Mesenchymal stem cell (in vitro differentiated cells and primary cell): ENCODE results near the gene MYG1.

ENCODE experiments used
- DNase-seq: peaks from one replicate; pipeline ENCODE4 v3.0.0-alpha.2; 2013
- H2AFZ ChIP-seq: one replicate; pipeline ENCODE4 v1.6.1; 2013; ENCODE audit warnings: low read depth, mild to moderate bottlenecking, control low read depth, inconsistent platforms, low read length, moderate library complexity
- H2AK5ac ChIP-seq: 2 replicates; pipeline ENCODE4 v1.6.1; 2013; ENCODE audit warnings: low read length, moderate library complexity, mild to moderate bottlenecking, inconsistent platforms; ENCODE audit not compliant: severe bottlenecking
- H2BK120ac ChIP-seq: one replicate; pipeline ENCODE4 v1.6.1; 2013; ENCODE audit warnings: low read depth, mild to moderate bottlenecking, inconsistent platforms, low read length, moderate library complexity
- H2BK12ac ChIP-seq, 2 experiments: one replicate each; pipeline ENCODE4 v1.6.1; 2013; ENCODE audit warnings: inconsistent platforms in 2 of 2, low read length in 2 of 2, mild to moderate bottlenecking in 2 of 2, moderate library complexity in 2 of 2, control low read depth in 1 of 2
- H2BK15ac ChIP-seq: one replicate; pipeline ENCODE4 v1.6.1; 2013; ENCODE audit warnings: mild to moderate bottlenecking, low read depth, inconsistent platforms; ENCODE audit not compliant: poor library complexity, severe bottlenecking
- H2BK5ac ChIP-seq: 2 replicates; pipeline ENCODE4 v1.6.1; 2013; ENCODE audit warnings: low read depth, mild to moderate bottlenecking, low read length, control low read depth, inconsistent platforms; ENCODE audit not compliant: poor library complexity, severe bottlenecking
- H3K14ac ChIP-seq, 2 experiments: one replicate each; pipeline ENCODE4 v1.6.1; 2013; ENCODE audit warnings: inconsistent platforms in 2 of 2, low read length in 2 of 2, control low read depth in 1 of 2, mild to moderate bottlenecking in 1 of 2, moderate library complexity in 1 of 2
- H3K18ac ChIP-seq, 2 experiments: one replicate each; pipeline ENCODE4 v1.6.1; 2013; ENCODE audit warnings: inconsistent platforms in 2 of 2, low read length in 2 of 2, control low read depth in 1 of 2, low read depth in 1 of 2, mild to moderate bottlenecking in 1 of 2
- H3K23ac ChIP-seq, 2 experiments: one replicate each; pipeline ENCODE4 v1.6.1; 2013; ENCODE audit warnings: inconsistent platforms in 2 of 2, low read length in 2 of 2, mild to moderate bottlenecking in 2 of 2, moderate library complexity in 2 of 2, control low read depth in 1 of 2
- H3K27ac ChIP-seq: 2 replicates; pipeline ENCODE4 v1.5.1; 2013; ENCODE audit warnings: mild to moderate bottlenecking, moderate library complexity, low read length, control low read depth, inconsistent platforms; ENCODE audit not compliant: poor library complexity, severe bottlenecking
- H3K27me3 ChIP-seq, 2 experiments: 2 replicates each; pipeline versions ENCODE4 v1.6.1 to v1.7.0; 2013; ENCODE audit warnings: low read length in 2 of 2, mild to moderate bottlenecking in 2 of 2, moderate library complexity in 2 of 2, control low read depth in 1 of 2, inconsistent platforms in 1 of 2; ENCODE audit not compliant: control insufficient read depth in 1 of 2, insufficient read depth in 1 of 2
- H3K36me3 ChIP-seq, 2 experiments: 2 replicates each; pipeline versions ENCODE4 v1.6.1 to v1.7.0; 2013; ENCODE audit warnings: low read length in 2 of 2, control low read depth in 1 of 2, inconsistent platforms in 1 of 2, low read depth in 1 of 2, mild to moderate bottlenecking in 1 of 2; ENCODE audit not compliant: insufficient read depth in 2 of 2, control insufficient read depth in 1 of 2
- H3K4ac ChIP-seq, 2 experiments: one replicate each; pipeline ENCODE4 v1.6.1; 2013; ENCODE audit warnings: inconsistent platforms in 2 of 2, low read length in 2 of 2, mild to moderate bottlenecking in 2 of 2, moderate library complexity in 2 of 2, control low read depth in 1 of 2, low read depth in 1 of 2
- H3K4me1 ChIP-seq: 2 replicates; pipeline ENCODE4 v1.6.1; 2013; ENCODE audit warnings: low read depth, low read length, control low read depth; ENCODE audit not compliant: control insufficient read depth, insufficient read depth
- H3K4me2 ChIP-seq: 2 replicates; pipeline ENCODE4 v1.6.1; 2013; ENCODE audit warnings: low read length, mild to moderate bottlenecking, inconsistent platforms; ENCODE audit not compliant: poor library complexity, severe bottlenecking
- H3K4me3 ChIP-seq, 2 experiments: 2 replicates each; pipeline versions ENCODE4 v1.5.1 to v1.7.0; 2013; ENCODE audit warnings: low read length in 2 of 2, mild to moderate bottlenecking in 2 of 2, control low read depth in 1 of 2, low read depth in 1 of 2; ENCODE audit not compliant: insufficient read depth in 1 of 2
- H3K79me1 ChIP-seq: replicated peaks from 2 replicates; pipeline ENCODE4 v1.6.1; 2013; ENCODE audit warnings: mild to moderate bottlenecking, control low read depth, low read length, inconsistent platforms; ENCODE audit not compliant: poor library complexity, severe bottlenecking
- H3K9ac ChIP-seq: 2 replicates; pipeline ENCODE4 v1.7.0; 2013; ENCODE audit warnings: mild to moderate bottlenecking, low read length, moderate library complexity
- H3K9me3 ChIP-seq: 2 replicates; pipeline ENCODE4 v1.7.0; 2013; ENCODE audit warnings: mild to moderate bottlenecking, low read length; ENCODE audit not compliant: control insufficient read depth
- H4K8ac ChIP-seq: one replicate; pipeline ENCODE4 v1.6.1; 2013; ENCODE audit warnings: inconsistent platforms, mild to moderate bottlenecking, low read length, moderate library complexity
- H4K91ac ChIP-seq: one replicate; pipeline ENCODE4 v1.6.1; 2013; ENCODE audit warnings: mild to moderate bottlenecking, low read length, inconsistent platforms
- WGBS: methylation state at CpG from one replicate; pipeline ENCODE4 v1.1.7; 2013; ENCODE audit warnings: mixed read lengths; 5-methylcytosine and 5-hydroxymethylcytosine counted together

Gene MYG1

DNA sequence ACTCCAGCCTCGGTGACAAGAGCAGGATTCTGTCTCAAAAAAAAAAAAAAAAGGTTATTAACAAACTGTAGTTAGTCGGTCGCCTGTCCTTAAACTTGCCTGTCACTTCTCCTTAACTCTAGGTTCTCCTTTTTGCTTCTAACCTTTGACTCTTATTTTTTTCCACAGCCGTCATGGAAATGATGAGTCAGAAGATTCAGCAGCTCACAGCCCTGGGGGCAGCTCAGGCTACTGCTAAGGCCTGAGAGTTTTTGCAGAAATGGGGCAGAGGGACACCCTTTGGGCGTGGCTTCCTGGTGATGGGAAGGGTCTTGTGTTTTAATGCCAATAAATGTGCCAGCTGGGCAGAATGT is 418 bp upstream of the MYG1 start:
- Histone ChIP-seq H3K36me3 (peaks cover 26 to 53% of the 10 kb centered on the region in 2 experiments), H3K18ac (peak overlapping the region; percentile 16 to 28), H3K9ac (peak overlapping the region; percentile 98), H2BK12ac (no peak overlapping the region), H4K8ac (peak overlapping the region; percentile 87), H2AK5ac (no peak overlapping the region), H3K4me1 (peaks cover 21% of the 10 kb centered on the region), H2BK5ac (no peak overlapping the region), H3K9me3 (no peaks in the 10 kb centered on the region), H4K91ac (no peak overlapping the region), H3K79me1 (peaks cover 16% of the 10 kb centered on the region), H3K27me3 (no peaks in the 10 kb centered on the region), H3K27ac (peak overlapping the region; percentile 56), H3K4me2 (peak overlapping the region; percentile 46), H3K14ac (no peak overlapping the region), H3K23ac (no peak overlapping the region), H2BK120ac (no peak overlapping the region), H3K4ac (peak overlapping the region in 1 of 2 experiments; percentile 72), H2AFZ (no peak overlapping the region), H2BK15ac (no peak overlapping the region), H3K4me3 (peak overlapping the region in 1 of 2 experiments; percentile 87)
- DNase-seq: peak; percentile 95
- 46% methylated on average over 5 of the region's 5 CpGs for whole genome bisulfite sequencing

DNA sequence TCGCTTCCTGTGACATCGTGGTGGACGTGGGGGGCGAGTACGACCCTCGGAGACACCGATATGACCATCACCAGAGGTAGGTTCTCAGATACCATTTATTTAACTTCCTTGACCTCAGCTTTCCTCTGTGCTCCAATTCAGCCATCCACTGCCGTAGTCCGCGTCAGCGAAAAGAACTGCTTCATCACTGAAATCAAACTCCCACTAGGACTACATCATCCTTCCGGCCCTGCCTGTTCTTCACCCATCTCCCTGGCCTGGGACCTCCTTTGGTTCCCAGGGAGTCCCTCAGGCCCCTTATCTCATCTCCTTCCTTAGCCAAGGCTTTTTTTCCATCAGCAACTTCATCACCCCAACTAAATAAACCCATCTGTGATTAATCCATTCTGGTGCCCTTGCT is 692 bp downstream of the MYG1 start:
- no peak overlapping the region for H2AFZ ChIP-seq
- H3K4me2 ChIP-seq: peak overlapping the region; percentile 83
- WGBS: 2% methylated on average over 12 of the region's 12 CpGs
- peak overlapping the region; percentile 73 for H2AK5ac ChIP-seq
- peak overlapping the region; percentile 56 to 86 for H3K4ac ChIP-seq
- H2BK15ac ChIP-seq: peak overlapping the region; percentile 57
- peaks cover 26 to 58% of the 10 kb centered on the region in 2 experiments for H3K36me3 ChIP-seq
- peaks cover 17% of the 10 kb centered on the region for H3K79me1 ChIP-seq
- H4K8ac ChIP-seq: peak overlapping the region; percentile 89
- H3K4me3 ChIP-seq: peak overlapping the region; percentile 87
- peaks cover 18% of the 10 kb centered on the region for H3K4me1 ChIP-seq
- H3K23ac ChIP-seq: peak overlapping the region; percentile 39 to 91
- H3K18ac ChIP-seq: peak overlapping the region; percentile 41 to 83
- H3K9me3 ChIP-seq: no peaks in the 10 kb centered on the region
- H4K91ac ChIP-seq: peak overlapping the region; percentile 60
- H2BK12ac ChIP-seq: peak overlapping the region in 1 of 2 experiments; percentile 29
- peak overlapping the region; percentile 98 for H3K9ac ChIP-seq
- peak overlapping the region in 1 of 2 experiments; percentile 81 for H3K14ac ChIP-seq
- no peaks in the 10 kb centered on the region for H3K27me3 ChIP-seq
- no peak overlapping the region for H2BK120ac ChIP-seq
- H3K27ac ChIP-seq: peak overlapping the region; percentile 63
- peak; percentile 82 for DNase-seq
- no peak overlapping the region for H2BK5ac ChIP-seq

DNA sequence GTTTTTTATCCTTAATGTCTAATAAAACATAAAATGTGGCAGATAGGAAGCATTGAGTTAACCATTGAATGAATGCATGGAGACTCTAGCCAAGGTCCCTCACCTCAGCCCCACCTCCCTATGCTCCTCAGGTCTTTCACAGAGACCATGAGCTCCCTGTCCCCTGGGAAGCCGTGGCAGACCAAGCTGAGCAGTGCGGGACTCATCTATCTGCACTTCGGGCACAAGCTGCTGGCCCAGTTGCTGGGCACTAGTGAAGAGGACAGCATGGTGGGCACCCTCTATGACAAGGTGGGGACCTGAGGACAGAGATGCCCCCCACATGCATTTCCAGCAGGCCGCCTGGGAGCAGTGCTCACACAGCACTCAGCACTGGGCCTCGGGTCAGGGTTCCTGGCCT is 3.4 kb downstream of the MYG1 start:
- Histone ChIP-seq H2AFZ (no peak overlapping the region), H3K9me3 (no peaks in the 10 kb centered on the region), H3K36me3 (peaks cover 46 to 72% of the 10 kb centered on the region in 2 experiments), H2BK5ac (no peak overlapping the region), H2BK15ac (no peak overlapping the region), H2AK5ac (no peak overlapping the region), H3K27me3 (no peaks in the 10 kb centered on the region), H3K79me1 (peaks cover 24% of the 10 kb centered on the region), H3K14ac (no peak overlapping the region), H4K91ac (no peak overlapping the region), H3K27ac (no peak overlapping the region), H3K4me3 (no peak overlapping the region), H4K8ac (peak overlapping the region; percentile 7), H3K23ac (no peak overlapping the region), H3K4me1 (peaks cover 14% of the 10 kb centered on the region), H3K4me2 (no peak overlapping the region), H3K18ac (no peak overlapping the region), H2BK12ac (no peak overlapping the region), H2BK120ac (no peak overlapping the region), H3K9ac (no peak overlapping the region), H3K4ac (peak overlapping the region in 1 of 2 experiments; percentile 37)
- no peak for DNase-seq
- WGBS: 100% methylated on average over 4 of the region's 5 CpGs

DNA sequence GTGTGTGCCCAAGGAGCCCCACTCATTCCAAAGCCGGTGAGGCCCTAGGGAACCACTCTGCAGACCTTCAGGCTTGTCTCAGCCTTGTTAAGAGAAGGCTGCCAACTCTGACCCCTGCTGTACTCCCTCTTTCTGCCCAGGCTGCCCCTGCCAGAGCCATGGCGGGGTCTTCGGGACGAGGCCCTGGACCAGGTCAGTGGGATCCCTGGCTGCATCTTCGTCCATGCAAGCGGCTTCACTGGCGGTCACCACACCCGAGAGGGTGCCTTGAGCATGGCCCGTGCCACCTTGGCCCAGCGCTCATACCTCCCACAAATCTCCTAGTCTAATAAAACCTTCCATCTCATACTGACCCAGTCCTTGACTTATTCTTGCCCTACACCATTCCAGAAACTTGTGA is 7.3 kb downstream of the MYG1 start:
- no peaks in the 10 kb centered on the region for H3K27me3 ChIP-seq
- 97% methylated on average over 9 of the region's 10 CpGs for WGBS
- no peak overlapping the region for H2BK15ac ChIP-seq
- no peak overlapping the region for H3K4me2 ChIP-seq
- no peak overlapping the region for H2BK5ac ChIP-seq
- no peak overlapping the region for H3K14ac ChIP-seq
- peaks cover 63 to 82% of the 10 kb centered on the region in 2 experiments for H3K36me3 ChIP-seq
- H3K9ac ChIP-seq: no peak overlapping the region
- no peak overlapping the region for H2BK120ac ChIP-seq
- H3K4ac ChIP-seq: no peak overlapping the region
- no peak overlapping the region for H3K4me3 ChIP-seq
- H2AK5ac ChIP-seq: no peak overlapping the region
- DNase-seq: no peak
- H4K8ac ChIP-seq: no peak overlapping the region
- H3K27ac ChIP-seq: no peak overlapping the region
- H2BK12ac ChIP-seq: no peak overlapping the region
- H3K79me1 ChIP-seq: peaks cover 23% of the 10 kb centered on the region
- peaks cover 7% of the 10 kb centered on the region for H3K4me1 ChIP-seq
- no peak overlapping the region for H4K91ac ChIP-seq
- H2AFZ ChIP-seq: no peak overlapping the region
- H3K18ac ChIP-seq: no peak overlapping the region
- no peaks in the 10 kb centered on the region for H3K9me3 ChIP-seq
- no peak overlapping the region for H3K23ac ChIP-seq
